ENCODE results near the gene GRM1. TPM values are rescaled to one million over a fixed set of nuclear protein-coding genes. Genes with fewer than 3 reads are reported as not detected.

Gene GRM1
- total RNA-seq, 1 donor from 2014 or later = 0.09 TPM

DNA sequence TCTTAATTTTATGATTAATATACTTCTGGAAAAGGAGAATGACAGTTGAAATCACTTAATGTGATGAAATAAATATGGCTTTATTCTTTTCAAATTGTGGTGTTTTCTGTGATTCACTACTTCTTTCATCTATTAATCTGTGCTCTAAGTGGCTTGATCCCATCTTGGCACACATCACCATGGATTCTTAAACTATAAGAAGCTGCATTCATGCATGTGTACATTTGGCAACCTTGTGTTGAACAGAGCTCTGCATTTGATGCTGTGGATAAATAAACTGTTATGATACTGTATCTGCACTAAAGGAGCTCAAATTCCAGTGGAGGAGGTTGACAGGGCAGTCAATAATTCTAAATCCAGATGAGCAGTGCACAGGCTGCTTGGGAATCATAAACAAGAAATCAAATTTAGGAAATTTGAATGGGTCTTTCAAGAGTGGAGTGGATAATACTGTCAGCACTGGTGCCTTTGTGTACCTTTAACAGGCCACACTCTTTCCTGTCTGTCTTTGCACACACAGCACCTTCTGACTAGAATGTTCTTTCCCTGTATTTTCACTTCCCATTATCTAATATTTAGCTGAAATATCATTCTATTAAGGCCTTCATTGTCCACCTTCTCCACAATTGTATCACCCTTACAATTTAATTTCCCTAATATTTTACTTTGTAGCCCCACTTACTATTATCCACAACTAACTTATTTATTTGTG lies 252.9 kb downstream of the GRM1 start:
- ATAC-seq (no peak), DNase-seq (no peak)
- intact Hi-C loops (cut with DNase I) = no loop called here
- TF ChIP-seq CTCF (IDR thresholded peaks at IDR 0.05) = no peak
- Histone ChIP-seq H3K9me3 (no peaks in the 10 kb centered on the region), H3K36me3 (no peaks in the 10 kb centered on the region), H3K27me3 (ENCODE audit: low read depth) (no peaks in the 10 kb centered on the region), H3K27ac (no peak overlapping the region), H3K4me3 (no peak overlapping the region), H3K4me1 (no peaks in the 10 kb centered on the region)

GRCh38 chr6:146282837-146283236 lies 254.0 kb downstream of the GRM1 start:
- DNase-seq (no peak), ATAC-seq (no peak)
- no peak overlapping the region for H3K4me3 ChIP-seq
- TF ChIP-seq CTCF (IDR thresholded peaks at IDR 0.05) = no peak
- intact Hi-C loops (cut with DNase I) = no loop called here
- H3K4me1 ChIP-seq = no peaks in the 10 kb centered on the region
- no peaks in the 10 kb centered on the region for H3K27me3 ChIP-seq (ENCODE audit: low read depth)
- H3K27ac ChIP-seq = no peak overlapping the region
- no peaks in the 10 kb centered on the region for H3K9me3 ChIP-seq
- H3K36me3 ChIP-seq = no peaks in the 10 kb centered on the region

GRCh38 chr6:146284311-146284710 lies 255.4 kb downstream of the GRM1 start:
- Histone ChIP-seq H3K9me3 (no peaks in the 10 kb centered on the region), H3K4me1 (no peaks in the 10 kb centered on the region), H3K27ac (no peak overlapping the region), H3K4me3 (no peak overlapping the region), H3K27me3 (ENCODE audit: low read depth) (no peaks in the 10 kb centered on the region), H3K36me3 (no peaks in the 10 kb centered on the region)
- intact Hi-C loops (cut with DNase I) = no loop called here
- TF ChIP-seq CTCF (IDR thresholded peaks at IDR 0.05) = no peak
- ATAC-seq (no peak), DNase-seq (no peak)

DNA sequence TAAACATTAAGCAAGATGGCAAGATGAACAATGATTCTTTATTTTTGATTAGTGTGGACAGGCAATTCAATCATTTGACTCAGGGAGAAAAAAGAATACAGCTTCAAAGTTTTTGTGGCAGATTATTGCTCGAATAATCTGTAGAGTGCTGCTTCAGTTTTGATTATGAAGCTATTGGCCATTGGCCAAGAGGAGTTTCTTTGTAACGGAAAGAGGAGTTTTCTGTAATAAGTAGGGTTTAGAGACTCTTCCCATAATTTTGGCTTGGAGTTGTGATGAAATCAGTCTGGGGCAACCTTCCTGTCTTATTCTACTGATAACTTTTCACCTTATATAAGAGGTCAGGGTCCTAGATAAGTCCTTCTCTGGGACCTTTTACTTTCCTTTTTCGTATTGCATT lies 258.1 kb downstream of the GRM1 start:
- H3K36me3 ChIP-seq = no peaks in the 10 kb centered on the region
- DNase-seq = no peak
- H3K9me3 ChIP-seq = no peaks in the 10 kb centered on the region
- TF ChIP-seq CTCF (IDR thresholded peaks at IDR 0.05) = no peak
- H3K27ac ChIP-seq = no peak overlapping the region
- H3K4me1 ChIP-seq = peaks cover 4% of the 10 kb centered on the region
- H3K27me3 ChIP-seq (ENCODE audit: low read depth) = no peaks in the 10 kb centered on the region
- ATAC-seq = no peak
- intact Hi-C loops (cut with DNase I) = no loop called here
- no peak overlapping the region for H3K4me3 ChIP-seq

GRCh38 chr6:146287691-146288369 lies 259.0 kb downstream of the GRM1 start:
- intact Hi-C loops (cut with DNase I) = no loop called here
- H3K27me3 ChIP-seq (ENCODE audit: low read depth) = no peaks in the 10 kb centered on the region
- no peak for DNase-seq
- H3K36me3 ChIP-seq = no peaks in the 10 kb centered on the region
- no peak for TF ChIP-seq CTCF (IDR thresholded peaks at IDR 0.05)
- ATAC-seq = no peak
- H3K4me3 ChIP-seq = no peak overlapping the region
- H3K4me1 ChIP-seq = peaks cover 4% of the 10 kb centered on the region
- H3K27ac ChIP-seq = no peak overlapping the region
- no peaks in the 10 kb centered on the region for H3K9me3 ChIP-seq
